ENCODE results near the gene CCR5. TPM values are rescaled to one million over a fixed set of nuclear protein-coding genes. Genes with fewer than 3 reads are reported as not detected.
A peak's percentile ranks its signal among the peaks of the same experiment; 100 is the strongest.

The CCR5 gene
- total and polyA plus RNA-seq, 9 of the 15 experiments (the other 6 are each of a cell fraction or from before 2014, with no cell fraction given) = not detected

- peak in 1 of 4 experiments; percentile 32 for DNase-seq (ENCODE audit: extremely low read depth in 1 of 4, low spot score in 3 of 4)
- ChIA-PET POLR2A (interaction anchor here (0.6 to 1.4 kb wide), 3 partner anchors 12 to 53 kb away, joined by 3 to 4 read pairs (median 4); no protein-coding TSS in a partner anchor), CTCF (ENCODE audit: low intra/inter-chr PET ratio) (no interaction called here)
- Histone ChIP-seq H3K36me3 (ENCODE audit: control insufficient read depth, insufficient read depth, low read length) (no peaks in the 10 kb centered on the region), H3K9ac (ENCODE audit: insufficient read depth in 1 of 2, low read depth in 2 of 2, low read length in 2 of 2) (peak overlapping the region in 1 of 2 experiments; percentile 59; a peak in 1 of 4 replicates), H3K79me2 (ENCODE audit: control insufficient read depth, insufficient read depth, low read length) (peaks cover 2% of the 10 kb centered on the region; the same call in 1 of the 3 replicates), H3K4me3 (no peak overlapping the region), H3K27me3 (ENCODE audit: control insufficient read depth in 2 of 2, insufficient read depth in 2 of 2, low read length in 2 of 2) (no peaks in the 10 kb centered on the region), H3K4me1 (replicated peaks in 1 of 2; ENCODE audit: control insufficient read depth in 2 of 2, insufficient read depth in 2 of 2, low read length in 2 of 2) (peaks cover 27 to 47% of the 10 kb centered on the region in 2 experiments), H4K20me1 (replicated peaks; ENCODE audit: control insufficient read depth, insufficient read depth, low read length) (no peaks in the 10 kb centered on the region), H2AFZ (ENCODE audit: low read depth, low read length) (peak overlapping the region; percentile 13), H3K9me1 (ENCODE audit: control insufficient read depth, insufficient read depth, low read length) (no peaks in the 10 kb centered on the region), H3K9me3 (replicated peaks; ENCODE audit: control insufficient read depth, insufficient read depth, low read depth, low read length) (no peaks in the 10 kb centered on the region), H3K27ac (ENCODE audit: extremely low read depth, low read depth, low read length) (no peak overlapping the region), H3K4me2 (ENCODE audit: insufficient read depth, low read length) (no peak overlapping the region)
- in situ Hi-C loops (cut with MboI) = loop anchor here (25.0 kb wide), 1 partner anchor 1368 kb away; the partner anchor contains the start of gene CLEC3B
- no peak for ATAC-seq
- no peak for FAIRE-seq
- BruUV-seq (replicated peaks) = no TSS peak
- WGBS (ENCODE audit: insufficient coverage, low coverage, missing lambda C conversion rate) = 58% methylated on average over 11 of the region's 11 CpGs
- intact Hi-C loops (cut with micrococcal nuclease) = no loop called here
- TF ChIP-seq MLLT1 (IDR thresholded peaks at IDR 0.05) (peak in 1 of 2 experiments; percentile 40; a peak in 1 of 4 replicates), ZNF280A (IDR thresholded peaks at IDR 0.05; ENCODE audit: low read depth, partially characterized antibody) (peak; percentile 20), DACH1 (IDR thresholded peaks at IDR 0.05; ENCODE audit: partially characterized antibody) (no peak), GTF2F1 (IDR thresholded peaks at IDR 0.05; ENCODE audit: low read depth, low read length) (no peak), MTA2 (IDR thresholded peaks at IDR 0.05; ENCODE audit: low read depth) (no peak), HNRNPH1 (optimal IDR thresholded peaks at IDR 0.05; ENCODE audit: low read depth, low read length) (no peak), NEUROD1 (IDR thresholded peaks at IDR 0.05; ENCODE audit: borderline replicate concordance, low read depth, low read length, partially characterized antibody) (no peak), ZNF384 (IDR thresholded peaks at IDR 0.05; ENCODE audit: low read depth, low read length) (peak; percentile 39; the same call in 1 of the 2 replicates), MEF2A (IDR thresholded peaks at IDR 0.05; ENCODE audit: control insufficient read depth, low read depth, low read length) (no peak), L3MBTL2 (IDR thresholded peaks at IDR 0.05) (peak; percentile 54), KLF6 (CRISPR knock-in tag; IDR thresholded peaks at IDR 0.05; ENCODE audit: borderline replicate concordance) (no peak), TOE1 (IDR thresholded peaks at IDR 0.05; ENCODE audit: borderline replicate concordance) (no peak), TOE1 (CRISPR knock-in tag; IDR thresholded peaks at IDR 0.05; ENCODE audit: borderline replicate concordance, low read depth) (no peak), ZNF696 (CRISPR knock-in tag; conservative IDR thresholded peaks at IDR 0.05) (no peak), ATF1 (CRISPR knock-in tag; IDR thresholded peaks at IDR 0.05) (no peak), ATF1 (tag; IDR thresholded peaks at IDR 0.05) (no peak), PPARD (CRISPR knock-in tag; IDR thresholded peaks at IDR 0.05) (no peak), ZBTB12 (CRISPR knock-in tag; IDR thresholded peaks at IDR 0.05) (no peak)
Measured at GRCh38 chr3:46405301-46406019, 34.7 kb downstream of the CCR5 start.

All from K562 (cell line).